ENCODE measurements around the gene CELA3A.

The CELA3A gene

GRCh38 chr1:22053861-22054770, 52.7 kb downstream of the CELA3A start:
- no peaks in the 10 kb centered on the region for H3K27me3 Mint-ChIP-seq (ENCODE audit: low read depth)
- H3K4me1 Mint-ChIP-seq, result peaks cover 36% of the 10 kb centered on the region
- H3K4me3 Mint-ChIP-seq, result peak overlapping the region; percentile 100
- no peak for TF ChIP-seq CTCF (IDR thresholded peaks at IDR 0.05; ENCODE audit: unreplicated experiment in 3 of 3)
- peak overlapping the region; percentile 99 to 100 (median 100) for H3K27ac Mint-ChIP-seq
- peaks cover 21% of the 10 kb centered on the region for H3K36me3 Mint-ChIP-seq (ENCODE audit: low read depth)
- no peaks in the 10 kb centered on the region for H3K9me3 Mint-ChIP-seq

GRCh38 chr1:22055463-22055862, 54.0 kb downstream of the CELA3A start:
- Mint-ChIP-seq H3K27me3 (ENCODE audit: low read depth) (no peaks in the 10 kb centered on the region), H3K4me1 (peaks cover 41% of the 10 kb centered on the region), H3K9me3 (no peaks in the 10 kb centered on the region), H3K27ac (peak overlapping the region in 2 of 3 experiments; percentile 9 to 40), H3K4me3 (peak overlapping the region; percentile 15 to 79 (median 56)), H3K36me3 (ENCODE audit: low read depth) (peaks cover 21% of the 10 kb centered on the region)
- TF ChIP-seq CTCF (IDR thresholded peaks at IDR 0.05; ENCODE audit: unreplicated experiment in 3 of 3), result no peak

- Mint-ChIP-seq H3K27me3 (ENCODE audit: low read depth) (no peaks in the 10 kb centered on the region), H3K27ac (peak overlapping the region; percentile 3 to 15 (median 9)), H3K36me3 (ENCODE audit: low read depth) (peaks cover 21% of the 10 kb centered on the region), H3K4me1 (peaks cover 46% of the 10 kb centered on the region), H3K9me3 (no peaks in the 10 kb centered on the region), H3K4me3 (peak overlapping the region; percentile 15 to 53 (median 26))
- no peak for TF ChIP-seq CTCF (IDR thresholded peaks at IDR 0.05; ENCODE audit: unreplicated experiment in 3 of 3)
Measured at GRCh38 chr1:22056043-22056442, 54.6 kb downstream of the CELA3A start.

- no peak for TF ChIP-seq CTCF (IDR thresholded peaks at IDR 0.05; ENCODE audit: unreplicated experiment in 3 of 3)
- Mint-ChIP-seq H3K27ac (no peak overlapping the region), H3K9me3 (no peaks in the 10 kb centered on the region), H3K36me3 (ENCODE audit: low read depth) (peaks cover 21% of the 10 kb centered on the region), H3K27me3 (ENCODE audit: low read depth) (no peaks in the 10 kb centered on the region), H3K4me1 (peaks cover 46% of the 10 kb centered on the region), H3K4me3 (peak overlapping the region in 2 of 3 experiments; percentile 5 to 65)
Measured at GRCh38 chr1:22056936-22057335, 55.5 kb downstream of the CELA3A start.

GRCh38 chr1:22057861-22058260, 56.4 kb downstream of the CELA3A start:
- H3K9me3 Mint-ChIP-seq, result no peaks in the 10 kb centered on the region
- H3K27me3 Mint-ChIP-seq (ENCODE audit: low read depth), result no peaks in the 10 kb centered on the region
- H3K36me3 Mint-ChIP-seq (ENCODE audit: low read depth), result peaks cover 21% of the 10 kb centered on the region
- no peak for TF ChIP-seq CTCF (IDR thresholded peaks at IDR 0.05; ENCODE audit: unreplicated experiment in 3 of 3)
- H3K4me3 Mint-ChIP-seq, result no peak overlapping the region
- peaks cover 55% of the 10 kb centered on the region for H3K4me1 Mint-ChIP-seq
- no peak overlapping the region for H3K27ac Mint-ChIP-seq

Measured in nephron (organoid).